SU-DHL-6 (cell line): Measurements from ENCODE around the gene PSMB5.

ENCODE experiments used
- CTCF ChIP-seq: fragments of 200-600 bp; sonication (generic); IDR thresholded peaks from one replicate; pipeline ENCODE4 v1.5.1; 2017; ENCODE audit warnings: antibody characterized with exemption, mild to moderate bottlenecking, low read length, moderate library complexity; ENCODE audit not compliant: insufficient read depth, poor library complexity, severe bottlenecking
- EZH2phosphoT487 ChIP-seq: fragments of 200-600 bp; sonication (generic), shearing (Covaris generic); conservative IDR thresholded peaks from 2 replicates; pipeline ENCODE4 v1.6.1; 2018; ENCODE audit warnings: mild to moderate bottlenecking, antibody characterized with exemption, low read length, moderate library complexity, mixed read lengths

- TF ChIP-seq CTCF (no peak), EZH2phosphoT487 (no peak)
Observed at GRCh38 chr14:23071244-23071920, 36.7 kb upstream of the PSMB5 start.
